OCI-LY1 (cell line): Measurements from ENCODE around the gene NKAP.

Source experiments
- H2AFZ ChIP-seq: fragments of 200-600 bp; sonication (generic), shearing (Covaris generic); 2 replicates; pipeline ENCODE4 v1.6.0; 2014; ENCODE audit warnings: antibody characterized with exemption, mild to moderate bottlenecking, low read length
- H3F3A ChIP-seq: fragments of 200-600 bp; sonication (generic), shearing (Covaris generic); 2 replicates; pipeline ENCODE4 v1.6.0; 2014; ENCODE audit warnings: mild to moderate bottlenecking, antibody characterized with exemption, low read length, moderate library complexity; ENCODE audit not compliant: insufficient read depth
- H3K27ac ChIP-seq: fragments of 200-600 bp; sonication (generic); 2 replicates; pipeline ENCODE4 v1.5.1; 2014; ENCODE audit warnings: low read length, mixed run types, mild to moderate bottlenecking, low read depth; ENCODE audit not compliant: poor library complexity, severe bottlenecking
- H3K27me3 ChIP-seq: fragments of 200-600 bp; sonication (generic); 2 replicates; pipeline ENCODE4 v1.6.0; 2014; ENCODE audit warnings: antibody characterized with exemption, mild to moderate bottlenecking, low read length, moderate library complexity; ENCODE audit not compliant: insufficient read depth
- H3K36me3 ChIP-seq: fragments of 200-600 bp; sonication (generic); 2 replicates; pipeline ENCODE4 v1.6.1; 2014; ENCODE audit warnings: mild to moderate bottlenecking, antibody characterized with exemption, low read length, moderate library complexity, mixed read lengths; ENCODE audit not compliant: insufficient read depth
- H3K4me1 ChIP-seq: fragments of 200-600 bp; sonication (generic); 2 replicates; pipeline ENCODE4 v1.5.1; 2014; ENCODE audit warnings: mild to moderate bottlenecking, low read length, moderate library complexity; ENCODE audit not compliant: insufficient read depth, severe bottlenecking
- H3K4me2 ChIP-seq: fragments of 200-600 bp; sonication (generic), shearing (Covaris generic); 2 replicates; pipeline ENCODE4 v1.6.1; 2014; ENCODE audit warnings: low read length
- H3K4me3 ChIP-seq: fragments of 200-600 bp; sonication (generic); 2 replicates; pipeline ENCODE4 v1.5.1; 2014; ENCODE audit warnings: low read length, low read depth, mild to moderate bottlenecking, mixed read lengths; ENCODE audit not compliant: poor library complexity, severe bottlenecking
- H3K79me2 ChIP-seq: fragments of 200-600 bp; shearing (Covaris generic); 2 replicates; pipeline ENCODE4 v1.6.1; 2016; ENCODE audit warnings: mixed run types, low read length, mixed read lengths; ENCODE audit not compliant: insufficient read depth
- H3K9ac ChIP-seq: fragments of 200-600 bp; sonication (generic), shearing (Covaris generic); 2 replicates; pipeline ENCODE4 v1.6.1; 2014; ENCODE audit warnings: mild to moderate bottlenecking, low read length, mixed read lengths
- H3K9me2 ChIP-seq: fragments of 200-600 bp; sonication (generic), shearing (Covaris generic); 2 replicates; pipeline ENCODE4 v1.6.1; 2014; ENCODE audit warnings: low read depth, mild to moderate bottlenecking, low read length, mixed read lengths
- H3K9me3 ChIP-seq: fragments of 200-600 bp; shearing (Covaris generic); 2 replicates; pipeline ENCODE4 v1.6.1; 2014; ENCODE audit warnings: low read length, mixed read lengths
- H4K20me1 ChIP-seq: fragments of 200-600 bp; sonication (generic), shearing (Covaris generic); 2 replicates; pipeline ENCODE4 v1.6.0; 2016; ENCODE audit warnings: mild to moderate bottlenecking, low read length; ENCODE audit not compliant: insufficient read depth
- CTCF ChIP-seq: fragments of 200-600 bp; sonication (generic), shearing (Covaris generic); IDR thresholded peaks from 2 replicates; pipeline ENCODE4 v1.5.1; 2017; ENCODE audit warnings: mild to moderate bottlenecking, antibody characterized with exemption, low read length, moderate library complexity, mixed read lengths
- EZH2 ChIP-seq: fragments of 200-600 bp; sonication (generic), shearing (Covaris generic); IDR thresholded peaks from 2 replicates; pipeline ENCODE4 v1.8.0; 2017; ENCODE audit warnings: borderline replicate concordance, mixed run types, mild to moderate bottlenecking, antibody characterized with exemption, low read length, moderate library complexity, mixed read lengths

NKAP gene

GRCh38 chrX:119989905-119990555, 46.5 kb upstream of the NKAP start:
- H3K79me2 ChIP-seq: no peaks in the 10 kb centered on the region
- H3K4me1 ChIP-seq: no peaks in the 10 kb centered on the region
- H3K4me2 ChIP-seq: no peak overlapping the region
- no peaks in the 10 kb centered on the region for H3K9me3 ChIP-seq
- no peak overlapping the region for H3K27ac ChIP-seq
- no peaks in the 10 kb centered on the region for H3K27me3 ChIP-seq
- no peak overlapping the region for H3K9ac ChIP-seq
- H4K20me1 ChIP-seq: no peaks in the 10 kb centered on the region
- no peak overlapping the region for H2AFZ ChIP-seq
- H3F3A ChIP-seq: no peaks in the 10 kb centered on the region
- no peaks in the 10 kb centered on the region for H3K36me3 ChIP-seq
- no peaks in the 10 kb centered on the region for H3K9me2 ChIP-seq
- TF ChIP-seq EZH2: no peak
- no peak for TF ChIP-seq CTCF
- no peak overlapping the region for H3K4me3 ChIP-seq

- Histone ChIP-seq H3K4me3 (no peak overlapping the region), H3K4me2 (no peak overlapping the region), H3K9me3 (no peaks in the 10 kb centered on the region), H3K27me3 (no peaks in the 10 kb centered on the region), H4K20me1 (no peaks in the 10 kb centered on the region), H3K9me2 (no peaks in the 10 kb centered on the region), H3K79me2 (no peaks in the 10 kb centered on the region), H3K9ac (no peak overlapping the region), H3K27ac (no peak overlapping the region), H3K36me3 (no peaks in the 10 kb centered on the region), H3F3A (no peaks in the 10 kb centered on the region), H3K4me1 (no peaks in the 10 kb centered on the region), H2AFZ (no peak overlapping the region)
- TF ChIP-seq EZH2 (no peak), CTCF (no peak)
Observed at GRCh38 chrX:119986203-119986602, 42.7 kb upstream of the NKAP start.

- no peak overlapping the region for H3K27ac ChIP-seq
- H2AFZ ChIP-seq: no peak overlapping the region
- no peaks in the 10 kb centered on the region for H3F3A ChIP-seq
- no peak for TF ChIP-seq EZH2
- no peak for TF ChIP-seq CTCF
- H3K36me3 ChIP-seq: no peaks in the 10 kb centered on the region
- no peaks in the 10 kb centered on the region for H3K9me2 ChIP-seq
- no peaks in the 10 kb centered on the region for H3K4me1 ChIP-seq
- no peak overlapping the region for H3K4me2 ChIP-seq
- no peaks in the 10 kb centered on the region for H4K20me1 ChIP-seq
- H3K9me3 ChIP-seq: no peaks in the 10 kb centered on the region
- H3K9ac ChIP-seq: no peak overlapping the region
- H3K27me3 ChIP-seq: no peaks in the 10 kb centered on the region
- no peak overlapping the region for H3K4me3 ChIP-seq
- no peaks in the 10 kb centered on the region for H3K79me2 ChIP-seq
Observed at GRCh38 chrX:119984652-119985051, 41.1 kb upstream of the NKAP start.
